Adrenal gland (tissue), 12 donors: ENCODE data around the gene TNFSF9. TPM values are rescaled to one million over a fixed set of nuclear protein-coding genes. Genes with fewer than 3 reads are reported as not detected.

Experiments used
- DNase-seq, 7 donors: peaks; one replicate each; pipeline ENCODE4 v3.0.0-alpha.2; 2019 to 2020
- H3K27ac ChIP-seq, 5 donors: fragments of 200-600 bp; sonication (generic) in 4 of 5; 1 replicate in 3 of 5; 2 replicates in 2 of 5; pipeline versions ENCODE4 v1.5.1 to v1.8.0; 2016 to 2020; ENCODE audit warnings: mild to moderate bottlenecking in 1 of 5
- H3K27me3 ChIP-seq: fragments of 200-600 bp; 2 replicates; pipeline ENCODE4 v1.8.0; 2021
- H3K36me3 ChIP-seq, 2 donors: fragments of 200-600 bp; replicated peaks in 1 of 2; 1 replicate in 1 of 2; 2 replicates in 1 of 2; pipeline versions ENCODE4 v1.5.1 to v1.8.0; 2018 to 2022
- H3K4me1 ChIP-seq, 2 donors: fragments of 200-600 bp; replicated peaks in 1 of 2; 1 replicate in 1 of 2; 2 replicates in 1 of 2; pipeline versions ENCODE4 v1.5.1 to v1.8.0; 2018 to 2021
- H3K4me3 ChIP-seq, 4 donors: fragments of 200-600 bp; sonication (generic) in 3 of 4; one replicate each; pipeline ENCODE4 v1.5.1; 2016 to 2018
- H3K9me3 ChIP-seq, 3 donors: fragments of 200-600 bp; sonication (generic) in 1 of 3; replicated peaks in 1 of 3; 1 replicate in 2 of 3; 2 replicates in 1 of 3; pipeline versions ENCODE4 v1.5.1 to v1.8.0; 2016 to 2021
- POLR2A ChIP-seq, 2 donors: fragments of 450-650 bp; IDR thresholded peaks; one replicate each; pipeline ENCODE4 v1.6.1; 2017; ENCODE audit warnings: antibody characterized with exemption in 2 of 2, mild to moderate bottlenecking in 2 of 2, moderate library complexity in 1 of 2
- WGBS, 4 donors: extraction: QIAGEN DNeasy Blood & Tissue Kit in 2 of 4; methylation state at CpG; one replicate each; pipeline versions ENCODE4 v1.1.5 to v1.1.7; 2013 to 2017; 5-methylcytosine and 5-hydroxymethylcytosine counted together
- intact Hi-C, 2 donors: fragments of 100-400 bp; cut with DNase I; formaldehyde crosslinking; loops; one replicate each; pipeline versions ENCODE4 v1.14.1 to v1.15.0; 2022 to 2023
- polyA plus RNA-seq, 3 donors: library from polyadenylated mRNA; stranded (reverse); fragments of 200-250 nt in 2 of 3; fragments of 350-450 nt in 1 of 3; fragmentation: Illumina TruSeq in 1 of 3; extraction: RNeasy Lipid Tissue Mini Kit (QIAGEN cat#74804) in 1 of 3; gene quantifications; one replicate each; pipeline ENCODE4 v1.2.3, GENCODE V29; 2013 to 2014
- total RNA-seq, 9 donors: library from RNA; depleted of rRNA in 4 of 9; stranded (reverse); fragments of >200 nt in 4 of 9; fragments of 120-200 nt in 1 of 9; fragmentation: NEBNext Ultra II Directional in 1 of 9; extraction: Animal tissue kit (Norgen Biotek cat#: 25700) in 1 of 9; gene quantifications; one replicate each; pipeline versions ENCODE4 v1.1.0 to v1.2.4, GENCODE V29; 2013 to 2023
- TF ChIP-seq, protein P1 (sequence below), 6 experiments: fragments of 450-650 bp in 4 of 6; fragments of 200-600 bp in 2 of 6; sonication (generic) in 1 of 6; IDR thresholded peaks; 1 replicate in 5 of 6; 2 replicates in 1 of 6; pipeline versions ENCODE4 v1.5.1 to v1.8.0; 2016 to 2021; ENCODE audit warnings: antibody characterized with exemption in 6 of 6, mild to moderate bottlenecking in 2 of 6, moderate library complexity in 1 of 6
- donor health status: healthy with polysubstance abuse.
- donor health status: Bipolar disorder and iron deficiency.
- donor health status: DM: yes; HTN: yes; CAD: no.
- donor health status: DM: no; HTN: no; CAD: no.
- donor health status: DM: no; HTN: no; CAD: no.
- donor health status: DM: yes; HTN: yes; CAD: no.

The TNFSF9 gene
- total and polyA plus RNA-seq, 12 donors, result 0.16 to 1.6 (median 0.58) TPM; not detected in 1

GRCh38 chr19:6514089-6514488, 16.7 kb upstream of the TNFSF9 start:
- Histone ChIP-seq H3K36me3 (no peaks in the 10 kb centered on the region), H3K27ac (no peak overlapping the region), H3K4me1 (peaks cover 10 to 20% of the 10 kb centered on the region in 2 donors), H3K9me3 (no peaks in the 10 kb centered on the region), H3K27me3 (no peaks in the 10 kb centered on the region), H3K4me3 (no peak overlapping the region)
- TF ChIP-seq, protein P1, sequence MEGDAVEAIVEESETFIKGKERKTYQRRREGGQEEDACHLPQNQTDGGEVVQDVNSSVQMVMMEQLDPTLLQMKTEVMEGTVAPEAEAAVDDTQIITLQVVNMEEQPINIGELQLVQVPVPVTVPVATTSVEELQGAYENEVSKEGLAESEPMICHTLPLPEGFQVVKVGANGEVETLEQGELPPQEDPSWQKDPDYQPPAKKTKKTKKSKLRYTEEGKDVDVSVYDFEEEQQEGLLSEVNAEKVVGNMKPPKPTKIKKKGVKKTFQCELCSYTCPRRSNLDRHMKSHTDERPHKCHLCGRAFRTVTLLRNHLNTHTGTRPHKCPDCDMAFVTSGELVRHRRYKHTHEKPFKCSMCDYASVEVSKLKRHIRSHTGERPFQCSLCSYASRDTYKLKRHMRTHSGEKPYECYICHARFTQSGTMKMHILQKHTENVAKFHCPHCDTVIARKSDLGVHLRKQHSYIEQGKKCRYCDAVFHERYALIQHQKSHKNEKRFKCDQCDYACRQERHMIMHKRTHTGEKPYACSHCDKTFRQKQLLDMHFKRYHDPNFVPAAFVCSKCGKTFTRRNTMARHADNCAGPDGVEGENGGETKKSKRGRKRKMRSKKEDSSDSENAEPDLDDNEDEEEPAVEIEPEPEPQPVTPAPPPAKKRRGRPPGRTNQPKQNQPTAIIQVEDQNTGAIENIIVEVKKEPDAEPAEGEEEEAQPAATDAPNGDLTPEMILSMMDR (IDR thresholded peaks at IDR 0.05), result no peak
- no peak for TF ChIP-seq POLR2A (IDR thresholded peaks at IDR 0.05)
- 67 to 81% (median 77%) methylated on average over 9 of the region's 9 CpGs for WGBS, 4 donors
- intact Hi-C loops, result no loop called here
- DNase-seq, result no peak

DNA sequence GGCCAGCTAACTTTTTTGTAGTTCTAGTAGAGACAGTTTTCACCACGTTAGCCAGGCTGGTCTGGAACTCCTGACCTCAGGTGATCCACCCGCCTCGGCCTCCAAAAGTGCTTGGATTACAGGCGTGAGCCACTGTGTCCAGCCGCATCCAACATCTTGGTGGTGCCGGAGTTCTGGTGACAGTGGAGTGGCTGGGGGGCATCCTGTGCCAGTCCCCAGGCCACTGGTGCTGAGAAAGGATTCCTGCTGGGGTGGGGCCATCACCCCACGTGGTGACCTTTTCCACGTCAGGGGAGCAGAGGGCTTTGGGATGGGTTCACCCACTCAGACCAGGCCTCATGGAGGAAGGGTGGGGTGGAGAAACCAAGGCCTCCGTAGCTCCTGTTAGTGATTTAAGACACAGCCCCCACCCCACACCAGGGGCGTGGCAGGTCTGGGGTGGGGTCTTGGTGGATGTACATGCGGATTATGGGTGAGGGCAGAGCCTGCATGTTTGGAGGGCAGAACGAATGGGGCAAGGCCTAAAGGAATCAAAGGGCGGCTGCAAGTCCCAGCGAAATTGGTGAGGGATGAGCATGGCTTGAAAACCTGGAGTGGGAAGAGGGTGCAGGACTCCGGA, 15.8 kb upstream of the TNFSF9 start:
- 87 to 92% (median 89%) methylated on average over 9 to 15 of the region's 15 CpGs for WGBS, 4 donors
- no peaks in the 10 kb centered on the region for H3K36me3 ChIP-seq
- TF ChIP-seq, protein P1 (IDR thresholded peaks at IDR 0.05), result no peak
- no peak for TF ChIP-seq POLR2A (IDR thresholded peaks at IDR 0.05)
- no peak overlapping the region for H3K4me3 ChIP-seq
- H3K4me1 ChIP-seq, result peaks cover 13 to 24% of the 10 kb centered on the region in 2 donors
- no peaks in the 10 kb centered on the region for H3K9me3 ChIP-seq
- intact Hi-C loops, result loop anchor here (5.0 kb wide), 2 partner anchors 117 to 347 kb away; no protein-coding TSS in a partner anchor
- no peak overlapping the region for H3K27ac ChIP-seq
- H3K27me3 ChIP-seq, result no peaks in the 10 kb centered on the region
- peak in 1 of 7 donors; percentile 30 for DNase-seq

DNA sequence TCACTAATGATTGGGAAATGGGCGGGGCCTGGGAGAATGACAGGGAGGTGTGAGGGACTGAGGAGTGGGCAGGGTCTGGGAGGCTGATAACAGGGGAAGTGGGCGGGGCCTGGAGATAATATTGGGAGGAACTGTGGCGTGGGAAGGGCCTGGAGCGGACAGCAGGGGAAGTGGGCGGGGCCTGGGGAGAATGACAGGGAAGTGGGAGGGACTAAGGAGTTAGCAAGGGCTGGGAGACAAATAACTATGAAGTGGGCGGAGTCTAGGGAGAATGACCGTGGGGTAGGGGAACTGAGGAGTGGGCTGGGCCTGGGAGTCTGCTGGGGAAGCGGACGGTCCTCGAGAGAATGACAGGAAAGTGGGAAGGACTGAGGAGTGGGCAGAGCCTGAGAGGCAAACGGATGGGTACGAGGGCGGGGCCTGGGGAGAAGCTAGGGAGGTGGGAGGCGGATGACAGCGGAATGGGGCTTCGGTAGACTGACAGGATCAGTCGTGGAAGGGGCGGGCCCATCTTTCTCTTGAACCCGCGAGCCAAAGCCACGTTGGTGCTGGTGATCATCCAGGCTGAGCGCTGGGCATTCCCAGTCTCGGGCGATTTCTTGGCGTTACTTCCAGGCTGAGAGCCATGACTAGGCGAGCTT, 14.7 kb upstream of the TNFSF9 start:
- intact Hi-C loops, result loop anchor here (5.0 kb wide), 2 partner anchors 116 to 346 kb away; no protein-coding TSS in a partner anchor
- peak overlapping the region; percentile 10 to 93 (median 75) for H3K27ac ChIP-seq
- H3K27me3 ChIP-seq, result no peaks in the 10 kb centered on the region
- TF ChIP-seq POLR2A (IDR thresholded peaks at IDR 0.05), result peak in 1 of 2 donors; percentile 73
- TF ChIP-seq, protein P1 (IDR thresholded peaks at IDR 0.05), result no peak
- H3K4me3 ChIP-seq, result peak overlapping the region in 2 of 4 donors; percentile 38 to 65
- peaks cover 7 to 13% of the 10 kb centered on the region in 2 donors for H3K4me1 ChIP-seq
- WGBS, 4 donors, result 1 to 2% (median 2%) methylated on average over 17 to 26 of the region's 26 CpGs
- H3K36me3 ChIP-seq, result no peaks in the 10 kb centered on the region
- peak; percentile 94 to 99 (median 98) for DNase-seq
- H3K9me3 ChIP-seq, result no peaks in the 10 kb centered on the region

GRCh38 chr19:6516659-6517291, 14.1 kb upstream of the TNFSF9 start:
- TF ChIP-seq, protein P1 (IDR thresholded peaks at IDR 0.05), result peak; percentile 92 to 97 (median 96)
- no peak for TF ChIP-seq POLR2A (IDR thresholded peaks at IDR 0.05)
- Histone ChIP-seq H3K36me3 (no peaks in the 10 kb centered on the region), H3K9me3 (no peaks in the 10 kb centered on the region), H3K4me3 (peak overlapping the region in 2 of 4 donors; percentile 38 to 65), H3K4me1 (peaks cover 7 to 12% of the 10 kb centered on the region in 2 donors), H3K27me3 (no peaks in the 10 kb centered on the region), H3K27ac (peak overlapping the region; percentile 10 to 93 (median 75))
- 0 to 2% (median 1%) methylated on average over 18 to 38 of the region's 38 CpGs; no CpG with 5 or more reads in 1 of the 4 donors for WGBS, 4 donors
- peak; percentile 90 to 95 (median 93) for DNase-seq
- intact Hi-C loops, result loop anchor here (5.0 kb wide), 2 partner anchors 116 to 346 kb away; no protein-coding TSS in a partner anchor
